Activated effector memory CD4-positive, alpha-beta T cell treated with Interleukin-2 at 50 U/mL for 16 hours (primary cell): Measurements from ENCODE around the gene USP12.
"Not testable (repeated sequence)": the region's sequence is repeated elsewhere in the genome, so short reads cannot be mapped to it uniquely, and the experiment has no call there.

Experiments used
- DNase-seq: peaks from one replicate; pipeline ENCODE4 v3.0.0-alpha.2; 2020

The USP12 gene

DNA sequence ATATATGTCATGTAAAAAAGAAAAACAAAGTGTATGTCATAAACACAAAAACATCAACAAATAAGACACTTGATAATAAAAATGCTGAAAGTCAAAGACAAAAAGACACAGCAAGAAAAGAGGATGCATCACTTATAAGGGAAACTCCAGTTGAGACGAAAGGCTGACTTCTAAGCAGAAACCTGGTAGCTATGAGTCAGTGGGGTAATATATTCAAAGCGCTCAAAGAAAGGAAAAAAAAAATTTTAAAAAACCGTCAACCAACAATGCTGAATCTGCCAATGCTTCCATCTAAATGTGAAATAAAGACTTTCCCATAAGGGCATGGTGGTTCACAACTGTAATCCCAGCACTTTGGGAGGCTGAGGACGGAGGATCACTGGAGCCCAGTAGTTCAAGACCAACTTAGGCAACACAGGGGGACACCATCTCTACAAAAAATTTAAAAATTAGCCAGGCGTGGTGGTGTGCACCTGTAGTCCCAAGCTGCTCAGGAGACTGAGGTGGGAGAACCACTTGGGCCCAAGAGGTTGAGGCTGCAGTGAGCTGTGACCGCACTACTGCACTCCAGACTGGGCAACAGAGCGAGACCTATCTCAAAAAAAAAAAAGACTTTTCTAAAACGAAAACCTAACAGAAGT lies 24.0 kb downstream of the USP12 start:
- no peak for DNase-seq

DNA sequence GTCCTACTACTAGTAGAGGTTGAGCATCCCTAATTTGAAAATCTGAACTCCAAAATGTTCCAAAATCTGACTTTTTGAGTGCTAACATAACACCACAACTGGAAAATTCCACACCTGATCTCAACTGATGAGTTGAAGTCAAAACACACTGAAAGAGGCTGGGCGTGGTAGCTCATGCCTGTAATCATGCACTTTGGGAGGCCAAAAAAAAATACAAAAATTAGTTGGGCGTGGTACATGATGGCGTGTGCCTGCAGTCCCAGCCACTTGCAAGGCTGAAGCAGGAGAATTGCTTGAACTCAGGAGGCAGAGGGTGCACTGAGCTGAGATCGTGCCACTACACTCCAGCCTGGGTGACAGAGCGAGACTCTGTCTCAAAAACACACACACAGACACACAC lies 29.9 kb downstream of the USP12 start:
- no peak for DNase-seq

DNA sequence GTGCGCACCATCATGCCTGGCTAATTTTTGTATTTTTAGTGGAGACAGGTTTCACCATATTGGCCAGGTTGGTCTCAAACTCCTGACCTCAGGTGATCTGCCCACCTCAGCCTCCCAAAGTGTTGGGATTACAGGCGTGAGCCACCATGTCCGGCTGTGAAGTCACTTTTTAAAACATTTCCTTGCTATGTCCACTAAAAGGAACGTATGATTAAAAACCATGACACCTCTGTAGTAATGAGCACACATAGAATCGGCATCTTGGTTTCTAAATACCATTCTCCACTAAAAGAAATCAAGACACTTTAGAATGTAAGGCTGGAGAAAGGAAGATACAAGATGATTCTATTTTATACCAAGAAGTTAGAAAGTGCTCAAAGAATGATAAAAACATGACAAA lies 30.5 kb downstream of the USP12 start:
- not testable (repeated sequence) for DNase-seq

DNA sequence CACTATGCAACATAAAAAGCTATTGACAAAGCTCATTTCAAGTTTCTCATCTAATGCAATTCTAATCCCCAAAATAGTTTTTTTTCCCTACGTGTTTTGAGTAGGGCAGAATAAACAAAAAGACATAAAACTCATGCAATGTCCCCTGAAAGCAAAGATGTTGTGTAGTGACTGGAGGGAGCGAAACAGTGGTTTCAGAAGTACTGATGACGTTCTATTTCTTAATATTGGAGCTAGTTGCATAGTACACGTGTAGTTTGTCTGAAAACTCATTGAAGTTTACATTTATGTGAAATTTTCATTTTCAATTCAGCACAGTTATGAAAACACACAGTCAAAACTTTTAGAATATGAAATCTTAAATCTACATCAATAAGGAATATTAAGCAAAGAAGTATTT lies 31.6 kb downstream of the USP12 start:
- DNase-seq = no peak

DNA sequence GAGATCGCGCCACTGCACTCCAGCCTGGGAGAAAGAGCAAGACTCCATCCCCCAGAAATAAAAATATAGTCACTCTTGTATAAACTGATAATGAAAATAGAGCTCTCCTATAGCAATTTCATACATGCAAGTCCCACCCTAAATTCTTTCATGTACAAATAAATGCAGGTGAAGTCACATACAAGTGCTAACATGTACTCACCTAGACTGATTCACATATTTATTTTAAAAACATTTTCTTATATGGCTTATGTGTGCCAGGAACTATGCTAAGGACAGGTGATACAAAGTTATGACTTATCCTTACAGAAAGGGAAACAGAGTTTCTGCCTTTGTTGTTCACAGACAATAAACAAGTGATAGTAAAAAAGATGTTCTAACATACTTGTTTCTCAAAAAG lies 32.0 kb downstream of the USP12 start:
- no peak for DNase-seq

DNA sequence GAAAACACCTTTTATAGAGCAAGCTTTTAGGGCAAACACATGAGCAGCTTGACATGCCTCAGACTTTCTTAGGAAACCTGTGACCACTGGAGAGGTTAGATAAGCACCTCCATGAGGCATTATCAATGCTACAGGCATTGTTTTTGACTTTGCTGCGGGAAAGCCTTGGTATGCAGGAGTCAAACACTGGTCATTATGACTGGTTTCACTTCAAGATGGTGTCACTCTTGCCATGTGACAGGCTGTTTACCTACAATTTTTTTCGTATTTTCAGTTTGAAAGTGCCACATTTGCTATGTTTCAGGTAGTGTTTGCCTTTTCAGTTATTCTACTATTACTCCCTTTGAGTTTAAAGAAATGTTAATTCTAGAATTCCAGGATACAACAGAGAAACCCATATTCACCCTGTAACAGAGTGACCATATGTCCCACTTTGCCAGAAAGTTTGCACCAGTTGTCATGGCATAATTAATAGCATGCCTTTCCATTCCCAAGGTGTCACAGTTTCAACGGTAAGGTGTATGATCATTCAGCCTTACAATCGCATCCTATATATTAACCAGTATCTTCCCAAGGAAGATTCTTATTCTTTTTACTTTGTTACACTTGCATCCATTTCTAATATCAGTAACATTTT lies 33.0 kb downstream of the USP12 start:
- no peak for DNase-seq

DNA sequence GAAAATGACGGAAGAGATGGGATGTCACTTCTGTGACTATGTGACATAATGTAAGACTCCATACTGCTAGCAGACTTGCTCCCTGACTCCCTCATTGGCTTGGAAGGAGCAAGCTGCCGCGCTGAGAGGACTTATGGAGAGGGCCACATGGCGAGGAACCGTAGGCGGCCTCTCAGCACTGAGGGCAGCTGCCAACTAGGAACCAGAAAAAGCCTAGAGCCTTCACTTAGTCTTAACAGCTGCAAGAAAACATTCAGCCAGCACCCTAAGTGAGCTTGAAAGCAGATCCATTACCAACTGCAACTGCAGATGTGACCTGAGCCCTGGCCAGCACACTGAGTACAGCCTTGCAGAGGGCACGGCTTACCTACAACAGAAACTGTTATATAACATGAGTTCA lies 33.9 kb downstream of the USP12 start:
- no peak for DNase-seq

DNA sequence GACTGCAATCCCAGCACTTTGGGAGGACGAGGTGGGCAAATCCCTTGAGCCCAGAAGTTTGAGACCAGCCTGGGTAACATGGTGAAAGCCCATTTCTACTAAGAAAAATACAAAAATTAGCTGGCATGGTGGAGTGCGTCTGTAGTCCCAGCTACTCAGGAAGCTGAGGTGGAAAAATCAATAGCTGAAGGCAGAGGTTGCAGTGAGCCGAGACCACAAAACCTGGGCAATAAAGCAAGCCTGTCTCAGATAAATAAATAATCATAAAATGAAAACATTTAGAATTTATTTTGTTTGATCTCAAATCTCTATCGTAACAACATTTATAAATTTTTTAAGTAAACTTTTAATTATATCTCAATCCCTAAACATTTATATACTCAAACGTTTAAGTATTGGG lies 36.6 kb downstream of the USP12 start:
- no peak for DNase-seq

DNA sequence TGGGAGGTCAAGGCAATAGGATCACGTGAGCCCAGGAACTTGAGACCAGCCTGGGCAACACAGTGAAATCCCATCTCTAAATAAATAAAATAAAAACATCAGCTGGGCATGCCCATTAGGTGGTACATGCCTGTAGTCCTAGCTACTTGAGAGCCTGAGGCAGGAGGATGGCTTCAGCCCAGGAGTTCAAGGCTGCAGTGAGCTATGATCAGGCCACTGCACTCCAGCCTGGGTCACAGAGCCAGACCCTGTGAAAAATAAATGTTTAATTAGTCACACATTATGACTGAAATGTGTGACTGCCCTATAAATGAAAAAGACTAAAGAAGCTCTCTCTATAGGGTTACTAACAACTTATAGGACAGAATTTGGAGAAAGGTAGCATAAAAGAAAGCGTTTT lies 37.7 kb downstream of the USP12 start:
- DNase-seq = no peak

DNA sequence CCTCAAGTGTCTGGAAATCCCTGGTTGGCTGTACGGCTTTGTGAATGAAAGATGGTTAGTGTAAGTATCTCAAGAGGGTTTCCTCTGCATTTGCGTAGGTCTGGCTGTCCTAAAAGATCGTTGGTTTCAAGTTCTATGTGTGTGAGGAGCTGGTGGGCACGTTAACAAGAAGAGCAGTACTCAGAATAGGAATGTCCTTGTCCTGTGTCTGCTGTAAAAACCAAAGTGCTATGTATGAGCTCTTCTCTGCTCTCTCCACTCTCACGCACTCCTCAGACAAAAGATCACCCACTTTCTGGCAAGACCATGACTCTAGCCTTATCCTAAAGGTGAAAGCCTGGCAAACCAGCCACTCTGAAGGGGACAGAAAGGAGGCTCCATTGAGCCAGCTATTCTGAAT lies 39.1 kb downstream of the USP12 start:
- no peak for DNase-seq

DNA sequence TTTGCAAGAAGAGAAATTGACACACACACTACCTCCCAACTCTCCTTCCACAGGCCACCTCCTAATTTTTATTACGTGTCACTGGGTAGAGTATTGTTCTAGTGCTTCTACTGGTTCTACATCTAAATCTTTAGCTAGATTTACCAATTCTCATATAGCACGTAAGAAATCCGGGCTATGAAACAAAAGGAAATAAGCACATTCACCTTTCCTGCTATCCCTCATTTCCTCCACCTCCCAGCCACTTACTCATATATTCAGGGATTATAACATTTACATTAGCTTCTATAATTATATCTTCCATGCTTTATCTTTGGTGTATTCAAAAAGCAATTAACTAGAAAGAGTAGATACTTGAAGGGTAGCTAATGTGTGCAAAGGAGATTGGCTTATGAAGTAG lies 39.7 kb downstream of the USP12 start:
- no peak for DNase-seq

DNA sequence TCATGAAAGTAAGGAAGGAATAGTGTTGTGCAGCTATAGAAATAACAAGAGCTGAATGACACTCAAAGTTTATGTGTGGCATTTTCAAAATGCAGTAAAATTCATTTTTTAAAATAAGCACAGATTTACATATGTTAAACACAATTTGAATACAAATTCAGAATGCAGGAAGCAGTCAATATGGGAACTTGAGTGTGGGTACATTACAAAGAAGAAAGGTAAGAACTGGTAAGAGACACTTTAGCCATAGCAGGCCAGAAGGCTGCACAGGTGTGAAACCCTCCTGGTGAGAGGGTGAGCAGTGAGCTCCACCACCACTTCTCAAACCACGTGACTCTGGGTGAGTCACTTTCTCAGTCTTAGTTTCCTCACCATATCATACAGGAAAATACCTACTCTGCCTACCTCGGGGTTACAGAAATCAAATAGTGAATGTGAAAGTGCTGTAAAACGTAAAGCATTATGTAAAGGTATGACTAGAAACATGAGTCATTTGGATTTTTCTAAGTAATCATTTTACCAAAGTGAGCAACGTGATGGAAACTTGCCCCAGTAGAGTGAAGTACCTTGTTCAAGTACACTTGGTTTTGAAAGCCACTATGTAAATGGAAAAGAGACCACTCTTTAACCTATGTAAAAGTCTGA lies 40.5 kb downstream of the USP12 start:
- DNase-seq = peak; percentile 50

DNA sequence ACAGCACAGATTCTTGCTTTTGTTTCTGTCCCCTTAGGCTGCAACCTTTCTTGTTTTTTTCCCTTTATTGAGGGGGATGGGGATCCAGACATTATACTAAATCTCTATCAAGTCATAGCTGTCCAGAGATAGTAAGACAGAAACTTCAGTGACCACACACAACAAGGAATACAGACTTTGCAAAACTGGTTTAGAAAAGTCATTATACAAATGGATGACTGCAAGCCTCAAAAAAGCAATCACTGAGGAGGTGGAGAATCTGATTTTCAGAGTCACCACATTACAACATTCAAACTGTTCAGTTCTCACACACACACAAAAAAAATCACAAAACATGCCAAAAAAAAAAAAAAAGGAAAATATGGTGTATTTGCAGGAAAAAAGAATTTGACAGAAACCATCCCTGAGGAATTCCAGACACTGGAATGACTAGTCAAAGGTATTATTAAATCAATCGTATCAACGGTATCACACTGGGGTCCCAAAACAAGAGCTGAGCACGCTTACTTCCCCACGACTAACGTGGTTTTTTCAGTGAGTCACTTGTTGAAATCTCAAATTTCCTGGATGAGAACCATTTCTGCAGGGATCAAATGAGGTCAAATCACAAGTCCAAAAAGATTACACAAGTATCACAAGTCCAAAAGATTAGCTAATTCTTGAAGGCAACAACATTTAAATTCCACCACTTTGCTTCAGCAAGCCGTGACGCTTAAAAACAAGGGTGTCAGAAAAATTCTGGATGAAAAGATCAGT lies 41.2 kb downstream of the USP12 start:
- no peak for DNase-seq

DNA sequence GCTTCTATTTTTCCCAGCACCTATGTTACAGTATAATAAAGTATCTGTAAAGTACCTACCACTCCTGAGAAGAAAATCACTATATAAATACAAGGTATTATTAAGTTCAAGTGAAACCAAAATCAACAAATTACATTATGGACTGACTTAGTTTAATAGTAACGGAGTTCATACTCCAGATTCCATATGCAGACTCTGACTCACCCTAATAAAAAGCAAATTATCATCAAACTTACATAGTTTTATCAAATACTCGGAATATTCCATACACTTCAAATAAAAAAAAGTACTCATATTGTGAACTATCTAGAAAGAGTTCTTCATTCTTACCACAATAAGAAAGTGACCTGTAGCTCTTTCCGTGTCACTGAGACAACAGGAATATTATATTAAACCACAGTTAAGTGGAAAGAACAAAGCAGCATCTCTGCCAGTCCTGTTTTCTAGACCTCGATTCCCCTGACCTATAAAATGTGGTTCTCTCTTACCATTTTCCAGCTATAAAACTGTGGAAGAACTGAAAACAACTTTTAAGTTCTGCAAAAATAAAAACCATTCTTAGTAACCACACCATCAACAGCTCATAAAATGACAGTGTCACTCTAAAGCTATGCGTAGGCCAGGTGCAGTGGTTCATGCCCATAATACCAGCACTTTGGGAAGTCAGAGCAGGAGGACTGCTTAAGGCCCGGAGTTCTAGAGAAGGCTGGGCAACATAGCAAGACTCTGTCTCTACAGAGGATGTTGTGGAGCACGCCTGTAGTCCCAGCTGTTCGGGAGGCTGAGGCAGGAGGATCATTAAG lies 42.6 kb downstream of the USP12 start:
- no peak for DNase-seq

DNA sequence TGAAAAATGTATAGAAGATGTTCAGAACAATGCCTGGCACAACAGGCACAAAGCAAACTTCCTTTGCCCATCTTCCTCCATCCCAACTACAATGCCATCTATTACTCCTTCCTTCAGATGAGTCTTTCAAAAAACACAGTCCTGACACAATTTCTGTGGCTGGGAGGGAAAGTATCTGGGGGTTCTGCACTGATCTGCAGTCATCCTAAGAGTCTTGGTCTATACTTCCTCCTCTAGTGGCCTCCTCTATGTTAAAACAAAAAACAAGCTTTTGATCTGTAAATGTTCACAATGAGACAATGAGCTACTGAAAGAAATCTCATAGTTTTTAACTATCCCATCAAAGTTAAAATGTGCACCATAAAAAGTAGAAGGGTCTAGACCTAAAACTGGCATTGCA lies 44.8 kb downstream of the USP12 start:
- DNase-seq = no peak

DNA sequence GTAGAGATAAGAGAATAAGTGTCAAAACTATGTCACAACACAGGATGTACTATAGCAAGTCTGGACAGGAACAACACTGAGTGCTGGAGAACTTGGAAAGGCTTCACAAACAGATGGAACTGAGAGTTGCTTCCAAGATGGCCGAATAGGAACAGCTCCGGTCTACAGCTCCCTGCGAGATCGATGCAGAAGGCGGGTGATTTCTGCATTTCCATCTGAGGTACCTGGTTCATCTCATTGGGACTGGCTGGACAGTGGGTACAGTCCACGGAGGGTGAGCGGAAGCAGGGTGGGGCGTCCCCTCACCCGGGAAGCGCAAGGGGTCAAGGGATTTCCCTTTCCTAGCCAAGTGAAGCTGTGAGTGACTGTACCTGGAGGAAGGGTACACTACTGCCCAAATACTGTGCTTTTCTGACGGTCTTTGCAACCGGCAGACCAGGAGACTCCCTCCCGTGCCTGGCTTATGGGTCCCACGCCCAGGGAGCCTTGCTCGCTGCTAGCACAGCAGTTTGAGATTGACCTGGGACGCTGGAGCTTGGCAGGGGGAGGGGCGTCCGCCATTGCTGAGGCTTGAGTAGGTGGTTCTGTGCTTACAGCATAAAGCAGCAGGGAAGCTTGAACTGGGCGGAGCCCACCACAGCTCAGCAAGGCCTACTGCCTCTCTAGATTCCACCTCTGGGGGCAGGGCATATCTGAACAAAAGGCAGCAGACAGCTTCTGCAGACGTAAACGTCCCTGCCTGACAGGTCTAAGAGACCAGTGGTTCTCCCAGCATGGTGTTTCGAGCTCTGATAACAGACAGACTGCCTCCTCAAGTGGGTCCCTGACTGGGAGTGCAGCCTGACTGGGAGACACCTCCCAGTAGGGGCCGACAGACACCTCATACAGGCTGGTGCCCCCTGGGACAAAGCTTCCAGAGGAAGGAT lies 46.0 kb downstream of the USP12 start:
- no peak for DNase-seq

DNA sequence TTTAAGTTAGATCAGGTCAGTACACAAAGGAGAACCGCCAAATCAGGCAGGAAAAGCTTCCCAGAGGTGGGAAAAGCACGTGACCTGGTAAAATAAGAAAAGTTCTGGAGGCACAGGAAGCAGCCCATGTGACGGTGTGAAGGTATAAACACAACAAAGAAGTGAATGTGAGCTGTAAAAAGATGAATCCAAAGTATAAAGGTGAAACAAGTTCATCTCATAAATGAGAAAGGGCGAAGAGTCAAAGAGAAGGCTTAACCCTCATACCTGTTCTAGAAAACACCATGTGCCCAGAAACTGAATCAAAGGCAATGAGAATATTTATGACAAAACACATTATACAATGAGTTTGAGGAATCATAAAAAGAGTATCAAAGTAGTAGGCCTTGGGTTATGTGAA lies 47.0 kb downstream of the USP12 start:
- DNase-seq = no peak

DNA sequence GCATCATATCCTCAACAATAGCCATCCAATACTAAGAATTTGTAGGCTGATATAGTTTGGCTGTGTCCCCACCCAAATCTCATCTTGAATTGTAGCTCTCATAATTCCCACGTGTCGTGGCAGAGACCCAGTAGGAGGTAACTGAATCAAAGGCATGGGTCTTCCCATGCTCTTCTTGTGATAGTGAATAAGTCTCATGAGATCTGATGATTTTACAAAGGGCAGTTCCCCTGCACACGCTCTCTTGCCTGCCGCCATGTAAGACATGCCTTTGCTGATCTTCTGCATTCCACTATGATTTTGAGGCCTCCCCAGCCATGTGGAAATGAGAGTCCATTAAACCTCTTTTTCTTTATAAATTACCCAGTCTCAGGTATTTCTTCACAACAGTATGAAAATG lies 48.2 kb downstream of the USP12 start:
- not testable (repeated sequence) for DNase-seq

DNA sequence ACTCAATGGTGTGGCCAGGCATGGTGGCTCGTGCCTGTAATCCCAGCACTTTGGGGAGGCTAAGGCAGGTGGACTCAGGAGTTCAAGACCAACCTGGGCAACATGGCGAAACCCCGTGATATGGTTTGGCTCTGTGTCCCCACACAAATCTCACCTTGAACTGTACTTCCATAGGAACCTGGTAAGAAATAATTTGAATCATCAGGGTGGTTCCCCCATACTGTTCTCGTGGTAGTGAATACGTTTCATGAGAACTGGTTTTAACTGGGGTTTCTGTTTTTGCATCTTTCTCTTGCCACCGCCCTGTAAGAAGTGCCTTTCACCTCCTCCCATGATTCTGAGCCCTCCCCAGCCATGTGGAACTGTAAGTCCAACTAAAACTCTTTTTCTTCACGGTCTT lies 49.6 kb downstream of the USP12 start:
- no peak for DNase-seq

DNA sequence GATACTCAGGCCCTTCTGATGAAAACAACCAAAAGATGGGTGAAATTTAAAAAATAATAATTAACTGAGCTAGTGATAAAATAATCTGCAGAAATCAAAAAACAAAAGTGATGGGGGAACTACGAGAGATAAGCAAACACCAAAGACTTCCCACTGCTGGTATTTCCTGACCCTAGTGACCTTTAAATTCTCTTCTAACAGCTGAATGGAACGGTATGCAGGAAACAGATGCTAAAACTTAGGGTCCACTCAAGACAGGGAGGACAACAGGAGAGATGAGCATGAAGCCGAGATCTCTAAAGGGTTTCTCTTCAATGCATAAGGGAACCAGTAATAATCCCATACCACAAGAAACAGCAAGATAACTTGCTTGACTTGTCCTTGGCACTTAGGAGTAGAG lies 50.8 kb downstream of the USP12 start:
- no peak for DNase-seq

DNA sequence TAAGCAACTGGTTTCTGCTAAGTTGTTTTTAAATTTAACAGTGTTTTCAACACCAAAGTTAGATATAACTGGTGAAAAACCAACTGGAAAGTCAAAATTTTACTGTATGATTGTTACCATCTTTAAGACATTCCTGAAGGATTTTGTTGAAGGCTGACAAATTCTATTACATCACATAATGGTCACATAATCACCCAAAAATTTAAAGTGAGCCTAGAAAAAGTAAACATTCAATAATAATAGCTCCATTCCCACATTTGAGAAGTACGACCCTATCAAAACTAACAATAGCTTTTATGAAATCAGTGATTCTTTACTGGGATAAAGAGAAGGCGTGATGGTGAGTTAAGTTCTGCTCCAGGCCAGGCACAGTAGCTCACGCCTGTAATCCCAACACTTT lies 51.6 kb downstream of the USP12 start:
- DNase-seq = no peak
